GM21576 (cell line): ENCODE data around the gene KHDRBS2.
A peak's percentile ranks its signal among the peaks of the same experiment; 100 is the strongest.
"Not testable (repeated sequence)": the region's sequence is repeated elsewhere in the genome, so short reads cannot be mapped to it uniquely, and the experiment has no call there.

ENCODE experiments used
- ATAC-seq: cut with Tn5 transposase; IDR thresholded peaks from one replicate; pipeline ENCODE4 v1.9.1; 2021; ENCODE audit warnings: mild to moderate bottlenecking, moderate library complexity; ENCODE audit not compliant: unreplicated experiment

Gene KHDRBS2

DNA sequence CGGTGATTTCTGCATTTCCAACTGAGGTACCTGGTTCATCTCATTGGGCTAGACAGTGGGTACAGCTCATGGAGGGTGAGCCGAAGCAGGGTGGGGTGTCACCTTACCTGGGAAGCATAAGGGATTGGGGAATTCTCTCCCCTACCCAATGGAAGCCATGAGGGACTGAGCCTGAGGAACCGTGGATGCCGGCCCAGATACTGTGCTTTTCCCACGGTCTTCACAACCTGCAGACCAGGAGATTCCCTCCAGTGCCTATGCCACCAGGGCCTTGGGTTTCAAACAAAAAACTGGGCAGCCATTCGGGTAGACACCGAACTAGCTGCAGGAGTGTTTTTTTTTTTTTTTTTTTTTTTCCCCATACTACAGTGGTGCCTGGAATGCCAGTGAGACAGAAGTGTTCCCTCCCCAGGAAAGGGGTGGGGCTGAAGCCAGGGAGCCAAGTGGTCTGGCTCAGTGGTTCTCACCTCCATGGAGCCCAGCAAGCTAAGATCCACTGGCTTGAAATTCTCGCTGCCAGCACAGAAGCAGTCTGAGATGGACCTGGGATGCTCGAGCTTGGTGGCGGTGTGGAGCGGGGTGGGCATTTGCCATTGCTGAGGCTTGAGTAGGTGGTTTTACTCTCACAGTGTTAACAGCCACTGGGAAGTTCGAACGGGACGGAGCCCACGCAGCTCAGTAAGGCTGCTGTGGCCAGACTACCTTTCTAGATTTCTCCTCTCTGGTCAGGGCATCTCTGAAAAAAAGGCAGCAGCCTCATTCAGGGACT, 416.2 kb downstream of the KHDRBS2 start:
- ATAC-seq = no peak

DNA sequence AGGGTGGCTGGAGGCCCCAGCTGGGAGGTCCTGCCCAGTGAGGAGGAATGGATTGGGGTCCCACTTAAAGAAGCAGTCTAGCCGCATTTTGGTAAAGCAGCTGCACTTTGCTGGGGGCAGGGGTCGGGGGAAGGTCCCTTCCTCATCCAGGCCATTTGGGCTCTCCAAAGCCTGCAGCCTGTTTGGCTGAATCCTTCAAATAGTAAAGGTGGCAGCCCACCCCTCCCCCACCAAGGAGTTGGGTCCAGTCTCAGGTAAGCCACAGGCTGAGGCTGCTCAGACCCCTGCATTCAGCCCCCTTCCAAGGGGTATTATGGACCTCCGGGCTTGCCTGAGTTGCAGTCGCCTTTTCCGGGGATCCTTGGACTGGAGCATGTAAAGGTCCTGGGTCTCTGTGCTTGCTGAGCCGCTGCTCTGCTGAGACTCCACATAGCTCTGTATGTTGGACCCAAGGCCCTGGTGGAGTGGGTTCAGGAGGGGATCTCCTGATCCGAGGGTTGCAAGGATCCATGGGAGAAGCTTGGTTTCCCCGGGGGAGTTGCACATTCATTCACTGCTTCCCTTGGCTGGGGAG, 417.4 kb downstream of the KHDRBS2 start:
- no peak for ATAC-seq

DNA sequence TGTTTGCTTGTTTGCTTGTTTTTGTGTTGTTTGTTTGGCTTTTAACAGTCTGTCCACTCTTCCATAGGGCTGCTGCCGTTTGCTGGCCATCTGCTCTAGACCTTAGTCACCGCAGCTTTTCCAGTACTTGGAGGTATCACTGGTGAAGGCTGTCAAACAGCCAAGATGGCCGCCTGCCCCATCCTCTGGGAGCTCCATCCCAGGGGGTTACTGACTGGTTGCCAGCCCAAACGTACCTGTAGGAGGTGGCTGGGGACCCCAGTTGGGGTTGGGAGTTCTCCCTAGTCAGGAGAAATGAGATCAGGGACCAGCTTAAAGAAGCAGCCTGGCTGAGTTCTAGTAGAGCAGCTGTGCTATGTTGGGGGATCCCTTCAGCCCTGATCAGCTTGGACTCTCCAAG, 418.4 kb downstream of the KHDRBS2 start:
- ATAC-seq = no peak

DNA sequence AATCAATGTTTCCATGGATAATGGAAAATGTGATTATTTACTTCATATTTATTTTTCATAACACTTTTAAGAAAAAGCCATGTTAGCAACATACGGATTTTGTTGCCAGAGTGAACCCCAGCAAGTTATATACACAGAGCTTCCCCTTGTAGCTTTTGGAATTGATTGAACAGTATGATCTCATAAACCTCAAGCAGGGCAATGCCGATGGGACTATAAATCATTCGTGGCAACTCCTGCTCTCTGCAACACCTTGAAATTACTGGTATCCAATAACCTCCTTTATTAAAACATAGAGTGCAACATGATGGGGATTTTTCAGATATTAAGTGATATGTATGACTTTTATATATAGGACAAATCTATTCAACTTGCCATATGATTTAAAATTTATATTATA, 428.5 kb downstream of the KHDRBS2 start:
- no peak for ATAC-seq

DNA sequence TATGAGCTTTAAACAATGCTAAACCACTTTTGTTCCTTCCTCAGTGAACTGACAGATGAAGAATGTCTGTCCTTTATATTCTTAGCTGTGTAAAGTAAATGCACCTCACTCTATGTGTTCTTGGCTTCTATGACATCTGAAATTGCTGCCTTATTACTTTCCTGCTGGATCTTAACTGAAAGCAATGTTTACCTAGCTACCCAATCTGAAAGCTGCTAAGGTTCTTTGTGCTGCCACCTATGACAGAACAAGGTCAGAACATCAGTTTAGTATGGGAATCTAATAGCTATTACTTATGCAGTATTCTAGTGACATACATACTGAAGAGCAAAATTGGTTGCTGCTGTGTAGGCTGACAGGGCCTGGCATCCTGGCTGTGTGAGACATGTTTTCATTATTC, 444.1 kb downstream of the KHDRBS2 start:
- no peak for ATAC-seq

DNA sequence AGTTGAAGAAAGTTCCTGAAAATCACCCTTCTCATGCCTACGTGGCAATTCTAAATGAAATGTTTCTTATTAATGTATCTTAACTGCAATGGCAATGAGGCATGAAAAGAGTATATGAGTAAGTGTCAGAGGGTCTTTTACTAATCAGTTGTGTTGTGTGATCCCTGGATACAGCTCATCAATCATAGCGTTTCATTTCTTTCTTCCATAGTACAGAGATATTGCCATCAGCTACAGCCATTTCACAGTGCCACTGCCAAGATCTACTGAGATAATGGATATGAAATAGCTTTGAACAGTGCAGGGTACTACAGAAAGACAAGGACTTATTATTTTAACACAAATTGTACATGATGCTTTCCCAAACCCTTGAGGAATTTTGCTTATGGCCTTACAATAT, 450.8 kb downstream of the KHDRBS2 start:
- ATAC-seq = no peak

DNA sequence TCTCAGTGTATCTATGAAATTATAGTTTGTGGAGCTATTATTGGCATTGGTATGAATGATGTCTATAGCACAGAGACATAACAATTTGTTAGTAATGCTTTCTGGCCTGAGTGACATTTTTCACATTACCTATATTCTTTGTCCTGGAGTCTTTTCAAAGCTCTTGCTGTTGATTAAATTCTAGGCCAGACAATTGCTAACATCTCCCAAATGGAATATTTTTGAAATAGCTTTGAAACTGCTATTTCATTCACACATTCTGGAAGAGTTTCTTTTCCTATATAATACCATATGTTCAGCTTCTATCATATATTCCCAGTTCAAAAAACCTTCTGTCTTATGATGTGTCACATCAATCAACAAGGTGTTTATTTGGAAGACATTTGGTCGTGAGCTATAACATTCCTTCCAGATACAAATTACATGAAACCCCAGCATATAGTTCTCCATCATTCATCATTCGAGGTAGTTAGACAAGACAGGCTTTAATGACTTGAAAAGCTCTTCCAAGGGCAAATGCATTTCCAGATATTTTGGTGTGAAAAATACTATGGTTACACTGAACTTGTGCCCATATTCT, 452.8 kb downstream of the KHDRBS2 start:
- ATAC-seq = no peak

DNA sequence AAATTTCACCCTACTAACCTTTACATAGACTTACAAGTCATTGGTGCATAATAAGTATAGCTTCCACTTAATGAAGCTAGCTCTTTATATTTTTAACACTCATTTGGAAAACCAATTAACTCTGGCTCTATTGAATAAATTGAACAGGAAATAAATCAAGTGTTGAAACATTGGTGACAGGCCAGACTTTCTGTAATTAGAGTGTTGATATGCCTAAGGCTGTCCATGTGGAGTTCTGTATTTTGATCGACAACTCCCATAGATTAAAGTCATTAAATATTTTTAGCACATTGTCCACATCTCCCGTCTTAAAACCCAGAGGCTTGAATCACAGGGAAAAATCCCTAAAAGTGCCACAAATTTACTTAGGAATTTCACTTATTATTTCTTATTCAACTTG, 468.3 kb downstream of the KHDRBS2 start:
- no peak for ATAC-seq

DNA sequence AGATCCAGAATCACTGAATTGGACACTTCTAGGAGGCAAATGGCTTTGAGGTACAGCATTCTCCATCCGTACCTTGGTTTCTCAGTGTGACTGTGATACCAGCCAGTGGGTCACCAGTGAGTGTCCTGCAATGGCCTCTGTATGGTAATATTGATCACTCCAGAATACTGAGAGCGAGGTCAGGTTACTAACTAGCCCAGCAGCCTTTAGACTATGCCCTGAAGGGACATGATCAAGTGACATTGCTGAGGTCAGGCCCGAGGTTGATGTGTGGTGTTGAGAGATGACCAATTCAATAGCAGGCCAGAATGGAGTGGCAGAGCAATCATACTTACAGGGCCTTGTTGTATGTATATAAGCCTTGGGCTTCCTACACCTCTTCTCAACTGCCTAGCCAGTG, 476.0 kb downstream of the KHDRBS2 start:
- no peak for ATAC-seq

DNA sequence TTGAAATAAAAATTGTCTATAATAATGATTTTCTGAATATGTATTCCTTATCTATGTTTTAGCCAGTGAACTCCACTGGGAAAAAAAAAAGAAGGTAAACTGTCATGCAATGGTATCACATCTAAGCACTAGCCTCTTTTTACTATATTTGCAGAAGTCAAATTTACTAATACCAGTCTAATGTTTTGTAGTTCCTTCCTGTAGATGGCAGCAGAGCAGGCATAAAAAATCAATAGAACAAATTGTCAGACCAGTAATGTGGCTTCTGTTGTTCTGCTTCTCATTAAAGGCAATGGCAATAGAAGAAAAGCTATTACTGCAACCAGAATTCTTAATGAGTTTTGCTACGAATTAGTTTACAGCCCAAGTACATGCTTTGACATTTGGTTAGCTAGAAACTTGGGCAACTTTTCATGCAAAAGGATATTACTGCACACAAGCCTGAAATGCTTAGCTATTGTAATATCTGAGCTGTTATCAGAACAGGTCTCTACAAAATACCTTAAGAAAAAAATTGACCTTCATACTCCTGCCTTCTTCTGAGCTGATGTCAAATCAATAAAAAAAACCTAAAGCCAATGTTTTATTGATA, 476.9 kb downstream of the KHDRBS2 start:
- peak; percentile 63 for ATAC-seq

DNA sequence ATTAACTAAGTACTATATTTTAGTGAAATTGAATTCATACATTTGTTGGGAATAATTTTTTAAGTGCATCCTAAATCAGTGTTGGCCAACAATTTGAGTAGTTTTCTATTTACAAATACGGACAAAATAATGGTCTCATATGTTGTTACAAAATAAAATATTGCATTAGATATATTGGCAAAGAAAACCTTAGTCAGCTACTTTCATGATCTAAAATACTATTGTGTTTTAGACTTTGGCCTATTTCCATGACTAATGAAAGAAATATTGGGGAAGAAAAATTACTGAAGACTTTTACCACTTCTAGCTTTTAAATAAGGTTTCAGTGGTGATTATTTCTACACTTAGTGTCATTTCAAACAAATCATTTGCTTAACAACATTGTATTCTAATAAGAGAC, 498.0 kb downstream of the KHDRBS2 start:
- no peak for ATAC-seq

DNA sequence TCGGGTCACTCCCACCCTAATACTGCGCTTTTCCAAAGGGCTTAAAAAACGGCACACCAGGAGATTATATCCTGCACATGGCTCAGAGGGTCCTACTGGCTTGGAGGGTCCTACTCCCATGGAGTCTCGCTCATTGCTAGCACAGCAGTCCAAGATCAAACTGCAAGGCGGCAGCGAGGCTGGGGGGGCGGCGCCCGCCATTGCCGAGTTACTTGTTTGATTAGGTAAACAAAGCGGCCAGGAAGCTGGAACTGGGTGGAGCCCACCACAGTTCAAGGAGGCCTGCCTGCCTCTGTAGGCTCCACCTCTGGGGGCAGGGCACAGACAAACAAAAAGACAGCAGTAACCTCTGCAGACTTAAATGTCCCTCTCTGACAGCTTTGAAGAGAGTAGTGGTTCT, 516.6 kb downstream of the KHDRBS2 start:
- ATAC-seq = not testable (repeated sequence)

DNA sequence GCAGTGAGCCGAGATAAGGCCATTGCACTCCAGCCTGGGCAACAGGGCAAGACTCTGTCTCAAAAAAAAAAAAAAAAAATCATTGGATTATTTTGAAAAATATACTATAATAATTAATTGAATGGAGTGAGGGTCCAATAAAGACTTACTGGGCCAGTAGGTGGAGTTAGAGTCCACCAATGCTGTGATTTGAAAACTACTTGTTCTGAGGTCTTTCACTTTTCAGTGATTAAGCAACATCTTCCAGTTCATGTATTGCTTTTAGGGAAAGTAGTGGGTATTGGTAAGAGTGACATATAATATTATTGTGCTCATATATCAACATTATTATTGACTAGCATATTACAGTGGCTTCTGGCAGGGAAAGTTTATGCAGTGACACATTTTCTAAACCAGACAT, 530.3 kb downstream of the KHDRBS2 start:
- ATAC-seq = no peak

DNA sequence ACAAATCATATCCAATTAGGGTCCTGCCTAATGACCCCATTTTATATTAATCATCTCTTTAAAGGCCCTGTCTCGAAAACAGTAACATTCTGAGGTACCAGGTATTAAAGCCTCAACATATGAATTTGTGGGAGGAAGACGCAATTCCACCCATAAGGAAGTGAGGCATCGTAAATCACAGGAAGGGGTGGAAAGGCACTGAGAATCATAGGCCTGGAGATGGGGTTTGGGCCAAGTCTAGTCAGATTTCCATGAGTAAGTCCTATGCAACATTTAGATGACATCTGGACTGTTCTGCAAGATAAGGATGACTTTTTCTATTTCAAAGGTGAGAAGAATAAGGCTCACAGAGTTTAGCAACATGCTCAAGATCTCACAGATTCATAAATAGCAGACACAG, 534.0 kb downstream of the KHDRBS2 start:
- no peak for ATAC-seq

DNA sequence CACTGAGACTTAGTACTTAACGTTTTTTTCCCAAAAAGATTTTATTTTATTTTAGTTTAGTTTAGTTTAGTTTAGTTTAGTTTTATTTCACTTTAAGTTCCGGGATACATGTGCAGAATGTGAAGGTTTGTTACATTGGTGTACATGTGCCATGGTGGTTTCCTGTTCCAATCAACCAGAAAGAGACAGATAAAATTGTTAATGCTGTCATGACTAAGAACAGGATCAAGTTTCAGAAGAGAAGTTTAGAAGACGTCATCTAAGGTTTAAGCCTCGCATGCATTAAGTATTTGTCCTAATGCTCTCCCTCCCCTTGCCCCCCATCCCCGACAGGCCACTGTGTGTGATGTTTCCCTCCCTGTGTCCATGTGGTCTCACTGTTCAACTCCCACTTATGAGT, 540.0 kb downstream of the KHDRBS2 start:
- ATAC-seq = no peak

DNA sequence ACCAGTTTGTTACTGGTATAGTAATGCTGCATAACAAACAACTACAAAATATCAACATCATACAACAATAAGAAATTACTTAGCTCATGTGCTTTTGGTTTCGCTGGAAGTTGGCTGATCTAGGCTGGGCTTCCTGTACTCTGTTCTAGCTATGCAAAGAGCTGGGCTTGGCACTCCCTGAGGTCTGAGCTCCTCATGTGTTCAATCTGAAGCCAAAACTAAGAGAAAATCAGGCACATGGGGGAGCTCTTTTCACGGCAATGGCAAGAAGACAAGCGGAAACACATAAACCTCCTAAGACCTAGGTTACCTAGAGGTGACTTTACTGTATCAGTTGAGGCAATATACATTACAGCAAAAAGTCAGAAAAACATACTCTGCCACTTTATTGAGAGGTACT, 574.2 kb downstream of the KHDRBS2 start:
- ATAC-seq = no peak

DNA sequence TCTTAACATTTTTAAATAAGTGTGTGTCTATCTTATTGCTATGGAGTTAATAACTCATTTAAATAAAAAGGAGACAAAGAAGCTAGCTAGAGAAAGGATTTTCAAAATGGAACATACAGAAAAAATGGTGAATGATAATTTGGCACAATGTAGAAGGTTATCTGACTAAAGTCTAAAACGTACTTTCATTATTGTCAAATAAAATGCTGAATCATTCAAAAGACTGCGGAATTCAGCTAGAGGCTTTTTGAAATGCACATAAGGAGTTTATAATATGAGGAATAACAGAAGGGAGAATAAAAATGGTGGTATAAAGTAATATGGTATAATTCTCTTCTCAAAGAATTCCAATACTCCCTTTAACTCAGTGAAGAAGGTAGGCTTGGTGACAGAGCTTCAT, 597.9 kb downstream of the KHDRBS2 start:
- ATAC-seq = no peak

DNA sequence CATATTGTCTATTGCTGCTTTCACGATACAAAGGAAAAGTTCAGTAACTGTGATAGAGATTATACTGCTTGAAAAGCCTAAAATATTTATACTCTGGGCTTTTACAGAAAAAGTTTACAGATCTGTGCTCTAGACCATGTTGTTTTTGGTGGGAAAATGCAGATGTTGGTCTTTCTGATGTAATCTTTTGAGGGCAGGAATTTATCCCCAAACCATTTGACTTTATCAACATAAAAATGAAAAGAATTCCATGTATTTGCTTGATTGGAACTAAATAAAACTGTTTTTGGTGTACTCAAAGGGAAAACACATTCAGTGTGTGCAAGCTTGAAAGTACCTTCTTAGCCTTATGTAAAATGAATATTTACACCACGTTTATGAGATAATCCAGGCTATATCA, 603.5 kb downstream of the KHDRBS2 start:
- ATAC-seq = no peak

DNA sequence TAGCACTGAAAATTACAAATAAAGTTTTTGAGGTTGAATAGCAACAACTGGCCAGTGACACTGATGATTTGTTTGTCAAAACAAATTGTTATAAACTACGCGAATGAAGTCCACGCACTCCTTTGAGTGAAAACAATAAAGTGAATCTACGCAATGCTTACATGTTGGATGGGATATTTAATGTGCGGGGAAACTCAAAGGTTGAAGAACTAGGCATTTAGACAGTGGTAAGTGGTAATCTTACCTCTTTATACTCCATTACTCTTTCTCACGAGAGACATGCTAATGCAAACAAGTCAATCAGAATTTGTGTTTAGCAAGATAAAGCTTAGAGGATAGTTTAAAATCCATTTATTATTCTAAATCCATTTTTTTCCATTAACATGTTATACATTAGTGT, 606.4 kb downstream of the KHDRBS2 start:
- no peak for ATAC-seq

DNA sequence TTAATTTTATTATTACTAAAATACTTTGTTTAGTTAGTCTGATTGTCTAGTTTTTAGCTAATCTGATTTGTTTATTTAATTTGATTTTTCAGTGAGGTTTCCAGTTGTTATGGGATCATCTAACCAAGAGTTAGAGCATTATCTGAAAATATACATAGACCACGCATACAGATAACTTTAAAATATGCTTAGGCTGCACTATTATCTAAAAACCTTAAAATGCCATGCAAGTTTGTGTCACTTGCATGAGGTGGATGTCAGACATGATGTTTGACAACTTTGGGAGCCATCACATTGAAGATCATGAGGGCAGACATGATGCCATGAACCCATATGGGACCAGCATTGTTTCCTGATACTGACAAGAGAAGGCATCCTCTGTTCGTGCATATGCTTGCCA, 610.3 kb downstream of the KHDRBS2 start:
- no peak for ATAC-seq

DNA sequence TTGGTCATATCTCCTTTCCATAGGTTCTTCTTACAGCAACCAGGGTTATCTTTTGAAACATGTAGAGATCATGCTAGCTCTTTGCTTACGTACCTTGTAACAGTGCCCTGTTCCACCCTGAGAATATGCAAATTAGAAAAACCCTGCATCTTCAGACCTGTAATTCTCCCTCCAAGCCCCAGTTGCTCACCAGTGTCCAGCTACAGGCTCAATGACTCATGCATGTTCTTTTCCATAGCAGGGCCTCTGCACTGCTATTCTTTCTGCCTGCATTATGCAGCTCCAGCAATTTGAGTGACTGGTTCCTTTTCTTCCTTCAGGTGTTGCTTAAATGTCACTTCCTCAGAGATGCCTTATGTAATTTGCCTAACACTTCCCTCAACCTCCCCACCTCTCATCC, 636.2 kb downstream of the KHDRBS2 start:
- no peak for ATAC-seq

DNA sequence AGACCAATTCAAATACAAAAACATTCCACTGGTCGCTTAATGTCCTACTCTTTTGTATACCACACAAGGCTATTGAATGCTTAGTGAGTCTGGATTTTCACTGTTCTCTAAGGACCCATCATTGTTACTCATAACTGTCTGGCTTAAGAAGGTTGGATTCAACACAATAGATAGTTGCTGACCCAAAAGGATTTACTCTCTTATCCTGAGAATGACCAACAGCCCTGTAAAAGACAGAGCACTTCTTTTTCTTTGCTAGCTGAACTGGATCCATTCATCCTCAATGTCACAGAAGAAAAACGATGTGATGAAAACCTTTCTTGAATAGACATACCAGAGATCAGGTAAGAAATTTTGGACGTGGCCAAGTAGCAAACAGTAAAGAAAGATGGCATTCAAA, 645.6 kb downstream of the KHDRBS2 start:
- ATAC-seq = no peak
